Measurements from ENCODE around the gene STOX1. TPM values are rescaled to one million over a fixed set of nuclear protein-coding genes. Genes with fewer than 3 reads are reported as not detected.

The STOX1 gene
- total RNA-seq, 3 donors from 2014 or later (not counting 1 experiment from before 2014, with no cell fraction given): 0.07 TPM; not detected in 2

- DNase-seq (no peak), ATAC-seq (no peak)
- Mint-ChIP-seq H3K9me3 (no peaks in the 10 kb centered on the region), H3K27me3 (ENCODE audit: low read depth in 2 of 2) (no peaks in the 10 kb centered on the region), H3K4me1 (peaks cover 0 to 6% of the 10 kb centered on the region in 2 donors), H3K4me3 (peak overlapping the region; percentile 17), H3K36me3 (no peaks in the 10 kb centered on the region), H3K27ac (no peak overlapping the region)
- TF ChIP-seq CTCF (IDR thresholded peaks at IDR 0.05): no peak
- 90% methylated on average over 10 of the region's 10 CpGs for WGBS (ENCODE audit: insufficient coverage)
- peaks cover 2% of the 10 kb centered on the region for H3K27me3 ChIP-seq (ENCODE audit: control insufficient read depth, insufficient read depth, low read length)
- H3K9me3 ChIP-seq (ENCODE audit: control insufficient read depth, insufficient read depth, low read length): no peaks in the 10 kb centered on the region
- H3K27ac ChIP-seq (ENCODE audit: low read length): no peak overlapping the region
- no peaks in the 10 kb centered on the region for H3K36me3 ChIP-seq (ENCODE audit: control insufficient read depth, insufficient read depth, low read length)
- intact Hi-C loops (cut with micrococcal nuclease): no loop called here
- peaks cover 7% of the 10 kb centered on the region for H3K4me1 ChIP-seq (ENCODE audit: control insufficient read depth, insufficient read depth, low read length)
- H3K4me3 ChIP-seq (ENCODE audit: low read length): no peak overlapping the region
Observed at GRCh38 chr10:68828833-68829232, 1.5 kb downstream of the STOX1 start.

- intact Hi-C loops (cut with micrococcal nuclease): no loop called here
- H3K27ac Mint-ChIP-seq: no peak overlapping the region
- no peaks in the 10 kb centered on the region for H3K9me3 Mint-ChIP-seq
- Histone ChIP-seq H3K36me3 (ENCODE audit: control insufficient read depth, insufficient read depth, low read length) (no peaks in the 10 kb centered on the region), H3K9me3 (ENCODE audit: control insufficient read depth, insufficient read depth, low read length) (no peaks in the 10 kb centered on the region), H3K4me3 (ENCODE audit: low read length) (no peak overlapping the region), H3K27ac (ENCODE audit: low read length) (no peak overlapping the region), H3K4me1 (ENCODE audit: control insufficient read depth, insufficient read depth, low read length) (peaks cover 7% of the 10 kb centered on the region), H3K27me3 (ENCODE audit: control insufficient read depth, insufficient read depth, low read length) (peaks cover 2% of the 10 kb centered on the region)
- H3K4me3 Mint-ChIP-seq: no peak overlapping the region
- DNase-seq (peak in 1 of 2 donors; percentile 28), ATAC-seq (no peak)
- H3K27me3 Mint-ChIP-seq (ENCODE audit: low read depth in 2 of 2): no peaks in the 10 kb centered on the region
- 44% methylated on average over 6 of the region's 6 CpGs for WGBS (ENCODE audit: insufficient coverage)
- H3K36me3 Mint-ChIP-seq: no peaks in the 10 kb centered on the region
- peaks cover 0 to 6% of the 10 kb centered on the region in 2 donors for H3K4me1 Mint-ChIP-seq
- TF ChIP-seq CTCF (IDR thresholded peaks at IDR 0.05): no peak
Observed at GRCh38 chr10:68829521-68829920, 2.2 kb downstream of the STOX1 start.

- H3K27ac ChIP-seq (ENCODE audit: low read length): no peak overlapping the region
- intact Hi-C loops (cut with micrococcal nuclease): no loop called here
- no peak for DNase-seq
Observed at GRCh38 chr10:68829952-68830351, 2.6 kb downstream of the STOX1 start.

More at GRCh38 chr10:68829952-68830351, 2.6 kb downstream of the STOX1 start:
- Histone ChIP-seq H3K4me1 (ENCODE audit: control insufficient read depth, insufficient read depth, low read length) (peaks cover 7% of the 10 kb centered on the region), H3K36me3 (ENCODE audit: control insufficient read depth, insufficient read depth, low read length) (no peaks in the 10 kb centered on the region), H3K4me3 (ENCODE audit: low read length) (no peak overlapping the region), H3K9me3 (ENCODE audit: control insufficient read depth, insufficient read depth, low read length) (no peaks in the 10 kb centered on the region), H3K27me3 (ENCODE audit: control insufficient read depth, insufficient read depth, low read length) (peaks cover 2% of the 10 kb centered on the region)
- peaks cover 0 to 6% of the 10 kb centered on the region in 2 donors for H3K4me1 Mint-ChIP-seq
- no peak overlapping the region for H3K4me3 Mint-ChIP-seq
- TF ChIP-seq CTCF (IDR thresholded peaks at IDR 0.05): no peak
- H3K9me3 Mint-ChIP-seq: no peaks in the 10 kb centered on the region
- H3K27ac Mint-ChIP-seq: no peak overlapping the region
- 90% methylated on average over 6 of the region's 6 CpGs for WGBS (ENCODE audit: insufficient coverage)
- no peak for ATAC-seq
- no peaks in the 10 kb centered on the region for H3K27me3 Mint-ChIP-seq (ENCODE audit: low read depth in 2 of 2)
- H3K36me3 Mint-ChIP-seq: no peaks in the 10 kb centered on the region
